HG03159 (cell line): ENCODE measurements around the gene NIPAL4.
A peak's percentile ranks its signal among the peaks of the same experiment; 100 is the strongest.
"Not testable (repeated sequence)": the region's sequence is repeated elsewhere in the genome, so short reads cannot be mapped to it uniquely, and the experiment has no call there.

Source experiments
- ATAC-seq: cut with Tn5 transposase; IDR thresholded peaks from one replicate; pipeline ENCODE4 v1.9.1; 2021; ENCODE audit warnings: mild to moderate bottlenecking, moderate library complexity; ENCODE audit not compliant: unreplicated experiment

NIPAL4 gene

DNA sequence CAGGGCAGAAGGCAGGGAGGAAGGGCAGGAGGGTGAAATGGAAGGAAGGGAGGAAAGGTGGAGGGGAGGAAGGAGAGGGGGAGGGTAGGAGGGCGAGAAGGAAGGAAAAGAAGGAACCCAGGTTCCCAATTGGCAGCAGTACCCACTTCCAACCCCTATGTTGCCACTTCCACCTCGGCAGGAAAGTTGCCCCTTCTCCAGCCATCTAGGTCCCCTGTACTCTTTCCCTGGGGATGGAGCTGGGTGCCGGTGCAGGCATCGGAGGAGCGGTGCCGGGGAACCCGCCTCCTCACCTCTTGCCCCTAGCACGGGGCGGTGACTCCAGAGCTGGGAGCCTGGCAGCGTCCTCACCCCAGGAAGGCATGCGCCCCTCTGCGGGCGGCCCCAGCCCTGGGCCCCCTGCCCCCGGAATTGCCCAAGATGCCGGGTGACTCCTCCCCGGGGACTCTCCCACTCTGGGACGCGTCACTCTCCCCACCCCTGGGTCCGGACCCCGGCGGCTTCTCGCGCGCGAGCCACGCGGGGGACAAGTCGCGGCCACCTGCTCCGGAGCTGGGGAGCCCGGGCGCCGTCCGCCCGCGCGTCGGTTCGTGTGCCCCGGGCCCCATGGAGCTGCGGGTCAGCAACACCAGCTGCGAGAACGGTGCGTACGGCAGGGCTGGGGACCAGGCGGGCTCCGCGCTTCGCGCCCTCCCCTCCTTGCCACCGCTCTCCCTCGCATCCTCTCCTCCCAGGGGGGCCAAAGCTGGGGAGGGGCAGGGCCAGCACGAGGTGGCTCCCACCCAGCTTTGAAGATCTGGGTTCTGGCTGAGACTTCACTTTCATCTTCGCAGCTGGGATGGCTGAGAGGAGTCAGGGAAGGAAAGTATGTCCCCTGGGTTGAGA lies at the start of gene NIPAL4:
Gene NIPAL4, plus strand, starts transcription at position 499 of the 885 bp plus-strand sequence. Its CDS starts 108 bp downstream, at position 607.
- ATAC-seq: no peak

DNA sequence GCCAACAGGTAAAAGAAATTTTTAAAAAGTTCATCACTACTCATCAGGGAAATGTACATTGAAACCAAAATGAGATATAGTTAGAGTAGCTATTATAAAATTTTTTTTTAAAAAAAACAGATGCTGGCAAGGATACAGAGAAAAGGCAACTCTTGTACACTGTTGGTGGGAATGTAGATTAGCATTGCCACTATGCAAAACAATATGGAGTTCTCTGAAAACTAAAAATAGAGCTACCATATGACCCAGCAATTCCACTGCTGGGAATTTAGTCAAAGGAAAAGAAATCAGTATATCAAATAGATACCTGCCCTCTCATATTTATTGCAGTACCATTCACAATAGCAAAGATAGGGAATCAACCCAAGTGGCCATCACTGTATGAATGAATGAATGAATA lies 44.2 kb upstream of the NIPAL4 start:
- ATAC-seq: no peak

DNA sequence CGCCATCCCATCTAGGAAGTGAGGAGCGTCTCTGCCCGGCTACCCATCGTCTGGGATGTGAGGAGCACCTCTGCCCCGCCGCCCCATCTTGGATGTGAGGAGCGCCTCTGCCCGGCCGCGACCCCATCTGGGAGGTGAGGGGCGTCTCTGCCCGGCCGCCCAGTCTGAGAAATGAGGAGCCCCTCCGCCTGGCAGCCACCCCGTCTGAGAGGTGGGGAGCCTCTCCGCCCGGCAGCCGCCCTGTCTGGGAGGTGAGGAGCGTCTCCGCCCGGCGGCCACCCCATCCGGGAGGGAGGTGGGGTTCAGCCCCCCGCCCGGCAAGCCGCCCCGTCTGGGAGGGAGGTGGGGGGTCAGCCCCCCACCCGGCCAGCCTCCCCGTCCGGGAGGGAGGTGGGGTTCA lies 40.5 kb upstream of the NIPAL4 start:
- ATAC-seq: not testable (repeated sequence)

DNA sequence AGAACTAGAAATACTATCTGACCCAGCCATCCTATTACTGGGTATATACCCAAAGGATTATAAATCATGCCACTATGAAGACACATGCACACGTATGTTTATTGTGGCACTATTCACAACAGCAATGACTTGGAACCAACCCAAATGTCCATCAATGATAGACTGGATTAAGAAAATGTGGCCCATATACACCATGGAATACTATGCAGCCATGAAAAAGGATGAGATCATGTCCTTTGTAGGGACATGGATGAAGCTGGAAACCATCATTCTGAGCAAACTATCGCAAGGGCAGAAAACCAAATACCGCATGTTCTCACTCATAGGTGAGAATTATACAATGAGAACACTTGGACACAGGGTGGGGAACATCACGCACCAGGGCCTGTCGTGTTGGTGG lies 30.1 kb upstream of the NIPAL4 start:
- ATAC-seq: not testable (repeated sequence)

DNA sequence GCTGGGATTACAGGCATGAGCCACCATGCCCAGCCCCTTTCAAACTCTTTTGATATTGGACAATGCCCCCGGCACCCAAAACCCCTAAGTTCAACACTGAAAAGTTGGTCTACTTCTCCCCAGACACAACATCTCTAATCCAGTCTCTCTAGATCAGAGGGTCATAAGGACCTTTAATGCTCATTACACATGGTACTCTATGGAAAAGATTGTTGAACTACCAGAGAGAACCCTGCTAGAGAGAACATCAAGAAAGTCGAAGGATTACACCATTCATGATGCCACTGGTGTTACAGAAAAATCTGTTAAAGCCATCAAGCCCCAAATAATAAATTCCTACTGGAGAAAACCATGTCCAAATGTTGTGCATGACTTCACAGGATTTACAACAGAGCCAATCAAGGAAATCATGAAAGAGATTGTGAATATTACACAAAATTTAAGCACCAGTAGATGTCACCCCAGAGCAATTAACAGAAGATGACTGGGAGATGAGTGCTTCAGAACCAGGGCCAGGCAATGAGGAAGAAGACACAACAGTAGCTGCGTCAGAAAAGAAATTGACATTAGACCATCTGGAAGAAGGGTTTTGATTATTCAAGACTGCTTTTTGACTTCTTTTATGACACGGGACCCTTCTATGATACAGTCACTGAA lies 28.3 kb upstream of the NIPAL4 start:
- peak; percentile 91 for ATAC-seq

DNA sequence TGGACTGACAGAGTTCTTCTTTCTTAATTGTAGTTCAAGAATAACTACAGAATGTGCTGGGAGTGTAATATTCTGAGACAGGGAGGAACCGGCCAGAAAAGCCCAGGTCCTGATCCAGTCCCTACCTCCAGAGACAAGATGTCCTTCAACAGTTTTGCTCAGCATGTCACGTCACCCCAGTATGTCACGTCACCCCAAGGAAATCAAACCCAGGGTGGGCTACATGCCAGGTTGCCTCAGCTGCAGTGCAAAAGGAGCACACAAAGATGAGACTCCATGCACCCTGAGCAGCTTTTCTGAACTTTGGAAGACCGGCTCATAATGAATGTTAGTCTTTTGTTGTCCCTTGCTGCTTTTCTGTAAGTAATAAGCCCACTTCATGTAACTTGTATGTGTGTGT lies 25.9 kb upstream of the NIPAL4 start:
- no peak for ATAC-seq

DNA sequence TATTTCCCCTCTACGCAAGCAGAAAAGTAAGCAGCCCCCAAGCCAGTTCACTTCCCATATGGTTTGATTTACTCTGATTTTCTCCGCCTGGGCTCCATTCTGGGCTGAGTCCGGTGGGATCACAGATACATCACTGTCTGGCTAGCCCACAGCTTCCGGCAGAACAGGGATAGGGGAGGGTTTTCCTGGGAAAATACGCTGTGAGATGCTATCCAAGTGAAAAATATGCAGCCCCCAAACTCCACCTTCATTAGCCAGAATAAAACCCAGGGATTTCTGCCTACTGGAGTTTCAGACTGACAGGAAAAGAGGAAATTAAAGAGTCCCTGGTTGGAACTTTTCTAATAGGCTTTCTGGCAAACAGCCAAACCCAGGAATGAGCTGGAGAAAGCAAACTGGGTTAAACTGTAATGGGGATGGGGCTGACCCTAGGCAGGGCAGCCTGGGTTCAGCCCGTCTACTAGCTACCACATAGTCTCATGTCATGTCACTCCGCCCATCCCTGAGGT lies 16.9 kb upstream of the NIPAL4 start:
- no peak for ATAC-seq

DNA sequence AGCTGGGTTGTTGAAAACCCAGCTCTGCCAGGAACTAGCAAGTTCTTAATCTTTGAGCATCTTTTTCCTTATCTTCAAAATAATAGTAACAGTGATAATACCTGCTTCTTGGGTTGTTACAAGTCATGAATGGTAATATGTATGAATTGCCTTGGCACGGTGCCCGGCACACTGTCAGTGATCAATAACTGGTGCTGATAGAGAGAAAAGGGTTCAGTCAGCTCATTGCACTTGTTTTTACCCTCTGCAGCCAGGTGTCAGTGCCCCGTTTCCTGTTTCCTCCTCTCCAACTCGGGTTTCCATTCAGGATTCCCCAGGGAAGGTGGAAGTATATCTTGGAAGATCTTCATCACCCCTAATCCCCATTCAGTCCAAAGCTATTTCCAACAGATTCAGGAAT lies 15.8 kb upstream of the NIPAL4 start:
- ATAC-seq: no peak

DNA sequence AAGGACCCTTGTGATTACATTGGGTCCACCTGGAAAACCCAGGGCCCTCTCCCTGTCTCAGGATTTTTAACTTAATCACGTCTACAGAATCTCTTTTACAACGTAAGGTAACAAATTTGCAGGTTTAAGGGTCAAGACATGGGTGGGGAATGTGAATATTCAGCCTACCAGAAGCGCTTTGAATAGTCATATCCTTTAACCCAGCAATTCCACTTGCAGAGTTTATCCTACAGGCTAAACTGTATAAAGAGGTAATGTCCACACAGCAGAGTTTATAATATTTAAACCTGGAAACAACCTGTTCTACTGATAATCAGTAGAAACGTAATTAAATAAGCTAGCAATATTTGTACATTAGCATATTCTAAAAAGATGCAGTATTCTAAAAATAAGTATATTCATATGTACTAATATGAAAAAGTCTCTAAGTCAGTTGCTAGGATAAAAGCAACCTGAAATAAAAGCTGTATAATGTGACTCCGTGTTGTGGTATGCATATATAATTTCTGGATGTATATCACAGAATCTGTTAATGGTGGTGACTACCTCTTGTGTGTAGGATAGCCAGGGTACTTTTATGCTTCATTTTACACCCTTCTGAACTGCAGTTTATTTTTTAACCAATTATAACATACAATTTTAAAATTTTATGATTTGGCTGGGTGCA lies 14.1 kb upstream of the NIPAL4 start:
- no peak for ATAC-seq

DNA sequence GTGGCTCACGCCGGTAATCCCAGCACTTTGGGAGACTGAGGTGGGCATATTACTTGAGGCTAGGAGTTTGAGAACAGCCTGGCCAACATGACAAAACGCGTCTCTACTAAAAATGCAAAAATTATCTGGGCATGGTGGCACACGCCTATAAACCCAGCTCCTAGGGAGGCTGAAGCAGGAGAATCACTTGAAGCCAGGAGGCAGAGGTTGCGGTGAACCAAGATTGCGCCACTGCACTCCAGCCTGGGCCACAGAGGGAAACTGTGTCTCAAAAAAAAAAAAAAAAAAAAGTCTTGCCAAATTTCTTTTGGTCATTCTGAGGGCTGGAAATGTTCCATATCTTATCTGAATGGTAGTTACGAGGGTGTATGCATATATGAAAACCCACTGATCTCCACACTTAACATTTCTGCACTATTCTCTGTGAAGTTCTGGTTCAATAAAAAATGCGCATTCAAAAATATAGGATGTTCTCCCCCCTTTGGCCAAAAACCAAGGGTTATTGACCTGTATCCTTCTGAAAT lies 13.5 kb upstream of the NIPAL4 start:
- no peak for ATAC-seq

DNA sequence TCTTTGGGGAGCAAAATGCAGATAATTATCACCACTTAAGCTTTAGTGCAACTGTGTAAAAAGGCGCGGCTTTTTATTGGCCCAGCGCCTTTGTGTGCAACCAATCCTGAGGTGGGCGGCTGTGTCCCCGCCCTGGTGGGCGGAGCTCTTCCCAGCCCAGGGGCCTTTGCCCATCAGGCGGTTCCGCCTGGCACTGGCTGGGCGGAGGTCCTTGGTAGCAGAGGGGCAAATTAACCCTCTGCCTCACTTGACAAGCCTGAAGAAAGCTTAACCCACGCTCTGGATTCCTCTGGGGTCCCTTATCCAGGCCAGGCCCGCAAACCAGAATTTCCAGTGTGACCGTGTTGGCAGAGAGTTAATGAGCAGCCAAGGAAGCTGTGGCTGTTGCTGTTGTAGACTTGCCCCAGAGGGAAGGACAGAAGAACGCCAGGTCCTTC lies 12.8 kb upstream of the NIPAL4 start:
- no peak for ATAC-seq

DNA sequence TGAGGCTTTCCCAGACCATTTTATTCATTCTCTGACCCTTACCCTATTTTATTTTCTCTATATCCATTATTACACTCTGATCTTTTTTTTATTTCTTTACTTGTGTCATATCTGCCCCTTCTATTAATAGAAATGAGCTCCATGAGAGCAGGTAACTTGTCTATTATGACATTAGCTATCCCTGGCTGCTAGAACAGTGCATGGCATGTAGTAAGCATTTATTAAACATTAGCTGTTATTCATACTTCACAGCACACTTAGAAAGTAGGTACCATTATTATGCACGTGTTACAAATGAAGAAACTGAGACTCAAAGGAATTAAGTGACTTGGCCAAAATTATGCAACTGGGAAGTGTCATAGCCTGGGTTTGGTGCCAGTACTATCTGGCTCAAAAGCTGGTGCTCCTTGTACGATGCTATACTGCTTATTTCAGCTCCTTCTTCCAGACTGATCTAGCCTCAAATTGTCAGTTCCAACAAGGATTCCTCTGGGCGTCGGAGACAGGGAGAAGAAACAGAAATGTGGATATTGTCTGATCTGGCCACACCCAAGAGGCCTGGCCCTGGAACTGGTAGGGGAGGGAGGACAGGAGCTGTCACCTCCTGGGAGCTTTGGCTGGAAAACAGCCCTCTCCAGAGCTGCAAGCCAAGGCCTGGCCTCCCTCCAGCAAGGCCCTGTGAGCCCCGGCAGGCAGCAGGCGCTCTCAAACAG lies 10.8 kb upstream of the NIPAL4 start:
- ATAC-seq: no peak

DNA sequence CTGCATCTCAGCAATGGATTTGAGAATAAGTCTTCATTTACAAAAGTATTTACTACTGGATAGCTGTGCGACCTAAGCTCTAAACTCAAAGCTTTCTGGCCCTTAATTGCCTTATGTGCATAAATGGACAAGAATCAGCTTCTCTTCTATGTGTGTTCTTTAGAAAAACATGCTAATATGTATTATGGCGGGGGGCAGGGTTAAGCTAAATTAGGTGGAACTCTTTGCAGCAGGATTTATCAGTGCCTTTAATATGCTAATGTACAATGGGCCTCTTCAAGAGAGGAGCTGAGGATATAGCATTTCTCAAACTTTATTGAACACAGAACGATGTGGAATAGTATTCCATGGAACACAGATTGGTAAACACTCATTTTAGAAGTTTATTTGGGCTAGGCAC lies 10.0 kb upstream of the NIPAL4 start:
- ATAC-seq: no peak

DNA sequence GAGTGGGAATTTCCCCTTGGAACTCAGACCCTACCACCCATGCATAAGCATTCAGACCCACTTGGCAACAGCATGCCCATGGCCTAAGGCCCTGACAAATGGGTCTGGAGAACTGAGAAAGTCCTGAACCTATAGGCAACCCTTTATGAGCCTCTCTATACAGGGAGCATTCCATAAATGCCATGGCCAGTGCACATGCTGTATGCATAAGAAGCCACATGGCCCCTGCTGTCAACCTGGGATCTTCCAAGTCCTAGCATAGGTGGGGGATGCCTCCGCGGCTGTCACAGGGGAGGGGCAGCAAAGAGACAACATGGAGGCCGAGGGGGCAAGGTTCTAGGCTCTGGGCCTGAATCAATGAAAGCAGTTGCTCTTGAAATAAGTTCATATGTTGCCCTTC lies 8.2 kb upstream of the NIPAL4 start:
- ATAC-seq: no peak

DNA sequence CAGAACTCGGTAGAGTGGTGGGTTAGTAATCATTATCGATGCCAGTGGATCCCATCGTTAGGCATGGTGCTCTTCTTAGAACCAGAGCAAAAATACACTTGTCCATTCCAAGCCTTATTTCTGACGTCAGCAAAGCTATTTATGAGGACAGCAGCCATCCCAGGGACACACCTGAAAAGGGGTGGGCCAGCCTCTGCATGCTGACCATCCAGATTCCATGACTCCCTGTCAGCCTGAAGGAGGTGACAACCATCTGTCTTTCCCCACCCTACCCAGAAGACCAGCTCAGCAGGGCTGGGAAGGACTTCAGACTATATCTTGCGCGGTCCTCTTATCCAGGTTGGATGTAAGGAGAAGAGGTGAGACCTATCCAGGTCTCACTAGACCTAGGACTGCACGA lies 5.7 kb upstream of the NIPAL4 start:
- ATAC-seq: no peak

DNA sequence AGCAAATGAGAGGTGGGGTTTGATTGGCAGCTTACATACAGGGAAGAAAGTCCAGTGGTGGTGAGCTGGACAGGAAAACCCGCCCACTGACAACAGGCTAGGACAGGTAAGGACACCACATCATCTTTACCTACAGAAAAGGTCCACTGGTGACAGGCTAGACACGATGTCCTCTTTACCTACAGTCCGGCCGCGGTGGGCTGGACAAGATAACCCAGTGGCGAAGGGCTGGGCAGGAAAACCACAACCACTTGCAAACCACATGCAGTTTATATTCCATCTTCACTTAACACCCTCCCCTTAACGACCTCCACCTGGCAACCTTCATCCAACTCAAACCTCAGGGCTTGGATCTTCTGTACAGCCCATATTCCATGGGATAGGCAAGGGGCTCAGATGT lies 5.0 kb upstream of the NIPAL4 start:
- ATAC-seq: no peak

DNA sequence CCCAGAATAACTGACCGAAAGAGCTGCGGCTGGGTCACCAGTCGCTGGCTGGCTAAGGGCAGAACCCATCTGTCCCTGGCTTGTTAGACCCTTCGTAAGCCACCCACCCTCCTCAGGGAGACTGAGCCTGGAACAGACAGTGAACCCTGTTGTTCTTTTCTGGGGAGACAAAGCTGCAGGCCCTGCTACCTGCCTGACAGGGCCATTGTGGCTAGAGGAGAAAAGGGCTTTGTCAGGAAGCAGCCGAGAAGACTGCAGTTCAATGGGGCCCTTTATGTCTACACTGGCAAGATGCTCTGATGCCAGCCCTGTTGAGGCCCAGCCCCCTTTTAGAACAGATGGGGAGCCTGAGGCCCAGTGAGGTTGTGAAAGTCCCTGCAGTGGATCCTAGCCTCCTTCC lies 3.7 kb upstream of the NIPAL4 start:
- ATAC-seq: no peak

DNA sequence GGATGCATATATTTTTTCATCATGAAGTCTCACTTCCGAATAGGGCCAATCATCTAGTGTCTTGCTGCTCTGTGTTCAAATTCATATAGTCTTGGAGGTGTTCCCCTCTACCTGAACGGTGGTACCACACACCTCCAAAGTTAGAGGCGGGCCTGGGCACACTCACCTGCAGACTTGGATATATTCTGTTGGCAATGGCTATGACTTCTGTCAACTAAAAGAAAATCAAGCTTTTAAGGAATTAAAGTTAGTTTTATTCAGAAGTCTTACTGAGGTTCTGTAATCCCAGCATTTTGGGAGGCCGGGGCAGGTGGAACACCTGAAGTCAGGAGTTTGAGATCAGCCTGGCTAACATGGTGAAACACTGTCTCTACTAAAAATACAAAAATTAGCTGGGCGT lies 2.6 kb upstream of the NIPAL4 start:
- no peak for ATAC-seq

DNA sequence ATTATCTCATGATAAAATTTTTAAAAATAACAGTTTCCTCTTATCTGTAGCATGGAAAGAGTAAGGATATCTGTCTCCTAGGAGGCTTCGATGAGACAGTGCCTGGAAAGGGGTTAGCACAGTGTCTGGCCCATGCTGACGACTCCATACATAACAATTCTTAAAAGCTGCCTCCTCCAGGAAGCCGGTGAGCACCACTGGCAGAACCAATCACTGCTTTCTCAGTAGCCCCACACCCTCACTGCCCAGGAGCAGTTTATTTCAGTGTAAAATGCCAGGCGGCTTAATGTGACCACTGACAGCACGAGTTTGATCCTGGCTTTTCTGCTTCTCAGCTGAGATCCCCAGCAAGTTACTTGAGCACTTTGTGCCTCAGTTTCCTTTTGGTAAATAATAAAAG lies 1.2 kb upstream of the NIPAL4 start:
- ATAC-seq: no peak

DNA sequence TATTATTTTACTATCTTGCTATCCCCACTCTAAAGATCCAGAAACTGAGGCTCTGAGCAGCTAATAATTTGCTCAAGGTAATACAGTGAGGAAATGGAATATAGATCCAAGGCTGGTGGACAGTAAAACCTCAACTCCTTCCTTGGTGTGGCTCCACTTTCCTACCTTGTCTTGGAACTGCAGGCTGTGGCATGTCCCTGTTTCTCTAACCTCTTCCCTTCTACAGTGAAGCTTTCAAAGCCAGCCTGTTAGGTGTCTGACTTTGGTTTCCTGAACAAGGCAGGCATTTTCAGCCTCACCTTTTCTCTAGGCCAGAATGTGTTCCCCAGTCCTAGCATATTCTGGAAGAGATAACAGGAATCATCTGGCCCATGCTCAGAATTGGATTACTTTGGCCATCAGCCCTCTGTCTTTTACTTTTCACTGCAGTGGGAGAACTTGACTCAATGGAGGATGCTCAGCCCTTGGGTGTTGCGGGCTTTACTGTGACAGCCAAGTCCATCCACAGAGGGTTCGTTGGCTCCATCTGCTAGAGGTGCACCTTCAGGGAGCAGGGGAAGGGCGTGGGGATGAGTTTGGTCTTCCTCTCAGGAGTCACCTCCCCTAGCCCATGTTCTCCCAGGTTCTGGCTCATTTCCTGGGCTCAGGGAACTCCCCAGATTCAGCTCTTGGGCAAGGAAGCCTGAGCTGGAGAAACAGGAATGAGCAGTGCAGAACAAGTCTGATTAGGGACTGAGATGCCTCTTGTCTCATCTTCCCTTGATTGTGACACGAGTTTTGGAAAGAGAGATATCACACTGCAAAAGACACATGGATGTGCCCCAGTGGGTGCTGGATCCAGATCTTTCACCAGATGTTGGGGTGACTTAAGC lies 1.1 kb downstream of the NIPAL4 start:
- ATAC-seq: no peak
